ENCODE data around the gene TECPR2.
A peak's percentile ranks its signal among the peaks of the same experiment; 100 is the strongest.
"Not testable (repeated sequence)": the region's sequence is repeated elsewhere in the genome, so short reads cannot be mapped to it uniquely, and the experiment has no call there.

Gene TECPR2

DNA sequence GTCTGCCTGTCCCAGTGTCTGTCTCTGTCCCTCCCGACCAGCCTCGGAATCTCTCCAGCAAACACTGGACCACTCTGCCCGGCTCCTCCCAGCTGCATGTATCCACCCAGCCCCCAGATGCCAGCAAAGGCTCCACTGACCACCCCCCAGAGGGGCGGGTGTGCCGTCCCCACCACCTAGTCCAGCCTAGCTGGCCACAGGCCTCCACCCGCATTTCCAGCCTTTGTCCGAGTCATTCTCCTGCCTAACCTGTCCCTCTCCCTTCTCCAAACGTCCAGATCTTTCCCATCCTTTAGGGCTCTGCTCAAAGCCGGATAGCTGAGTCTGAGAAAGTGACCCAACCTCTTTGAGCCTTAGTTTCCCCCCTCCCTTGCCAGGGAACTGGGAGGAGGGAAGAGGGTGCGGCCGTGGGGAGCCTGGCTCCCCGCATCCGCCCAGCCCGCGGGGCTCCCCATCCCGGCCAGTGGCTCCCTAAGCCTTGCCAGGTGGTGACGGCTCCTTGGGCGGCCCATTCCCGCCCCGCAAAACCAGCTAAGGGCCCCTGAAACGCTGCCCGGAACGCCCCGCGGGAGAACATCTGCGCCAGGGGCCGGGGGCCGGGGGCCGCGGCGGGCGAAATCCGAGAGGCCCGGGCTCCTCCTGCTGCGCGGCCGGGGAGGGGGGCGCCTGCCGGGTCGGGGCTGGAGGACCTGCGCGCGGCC is 181.5 kb downstream of the TECPR2 start:
- peak; percentile 45 for DNase-seq (ENCODE audit: low read depth)
- no peak overlapping the region for H3K4me3 ChIP-seq (ENCODE audit: low read length)
- TF ChIP-seq, protein P1, sequence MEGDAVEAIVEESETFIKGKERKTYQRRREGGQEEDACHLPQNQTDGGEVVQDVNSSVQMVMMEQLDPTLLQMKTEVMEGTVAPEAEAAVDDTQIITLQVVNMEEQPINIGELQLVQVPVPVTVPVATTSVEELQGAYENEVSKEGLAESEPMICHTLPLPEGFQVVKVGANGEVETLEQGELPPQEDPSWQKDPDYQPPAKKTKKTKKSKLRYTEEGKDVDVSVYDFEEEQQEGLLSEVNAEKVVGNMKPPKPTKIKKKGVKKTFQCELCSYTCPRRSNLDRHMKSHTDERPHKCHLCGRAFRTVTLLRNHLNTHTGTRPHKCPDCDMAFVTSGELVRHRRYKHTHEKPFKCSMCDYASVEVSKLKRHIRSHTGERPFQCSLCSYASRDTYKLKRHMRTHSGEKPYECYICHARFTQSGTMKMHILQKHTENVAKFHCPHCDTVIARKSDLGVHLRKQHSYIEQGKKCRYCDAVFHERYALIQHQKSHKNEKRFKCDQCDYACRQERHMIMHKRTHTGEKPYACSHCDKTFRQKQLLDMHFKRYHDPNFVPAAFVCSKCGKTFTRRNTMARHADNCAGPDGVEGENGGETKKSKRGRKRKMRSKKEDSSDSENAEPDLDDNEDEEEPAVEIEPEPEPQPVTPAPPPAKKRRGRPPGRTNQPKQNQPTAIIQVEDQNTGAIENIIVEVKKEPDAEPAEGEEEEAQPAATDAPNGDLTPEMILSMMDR (IDR thresholded peaks at IDR 0.05; ENCODE audit: insufficient read depth, low read depth, low read length, missing control alignments), result no peak

GRCh38 chr14:102544747-102545460 is 182.2 kb downstream of the TECPR2 start:
- TF ChIP-seq, protein P1 (IDR thresholded peaks at IDR 0.05; ENCODE audit: insufficient read depth, low read depth, low read length, missing control alignments), result no peak

DNA sequence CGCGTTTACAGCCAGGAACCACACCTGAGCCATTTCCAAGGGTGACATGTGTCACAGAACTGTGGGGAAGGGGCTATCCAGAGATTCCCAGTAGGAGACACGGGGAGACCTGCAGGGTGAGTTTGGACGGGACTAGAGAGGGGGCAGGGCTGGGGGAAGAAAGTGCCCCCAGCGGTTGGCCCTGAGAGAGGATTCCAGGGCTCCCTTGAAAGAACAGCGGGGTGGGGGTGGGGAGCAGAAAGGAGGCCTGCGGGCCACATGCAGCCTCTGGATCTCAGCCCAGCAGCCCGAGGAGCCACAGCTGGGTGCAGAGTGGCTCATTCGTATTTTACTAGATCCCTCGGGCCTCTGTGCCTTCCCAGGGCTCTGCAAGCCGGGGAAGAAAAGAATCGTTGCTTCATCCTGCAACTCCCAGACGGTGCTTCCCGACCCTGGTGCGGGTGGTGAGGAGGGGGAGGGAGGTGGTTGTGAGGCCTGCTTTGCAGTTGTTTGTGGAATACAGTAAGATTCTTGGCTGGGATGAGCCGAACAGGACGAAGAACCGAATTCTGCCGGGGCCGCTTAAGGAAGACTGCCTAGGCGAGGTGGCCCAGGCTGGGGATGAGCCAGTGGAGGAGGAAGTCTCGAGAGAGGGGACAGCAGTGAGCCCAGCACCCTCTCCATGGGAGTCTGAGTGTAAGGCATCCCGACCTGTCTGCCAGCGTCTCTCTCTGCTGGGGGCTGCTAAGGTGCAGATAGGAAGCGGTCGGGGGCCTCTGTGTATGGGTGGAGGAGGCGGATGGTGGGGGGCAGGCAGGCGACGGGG is 182.9 kb downstream of the TECPR2 start:
- TF ChIP-seq, protein P1 (IDR thresholded peaks at IDR 0.05; ENCODE audit: insufficient read depth, low read depth, low read length, missing control alignments), result no peak
- DNase-seq (ENCODE audit: low read depth), result no peak
- H3K4me3 ChIP-seq (ENCODE audit: low read length), result no peak overlapping the region

More at GRCh38 chr14:102544747-102545460, 182.2 kb downstream of the TECPR2 start:
- no peak overlapping the region for H3K4me3 ChIP-seq (ENCODE audit: low read length)
- DNase-seq (ENCODE audit: low read depth), result no peak

GRCh38 chr14:102548616-102549240 is 186.0 kb downstream of the TECPR2 start:
- TF ChIP-seq, protein P1 (IDR thresholded peaks at IDR 0.05; ENCODE audit: insufficient read depth, low read depth, low read length, missing control alignments), result no peak
- DNase-seq (ENCODE audit: low read depth), result no peak
- no peak overlapping the region for H3K4me3 ChIP-seq (ENCODE audit: low read length)

- DNase-seq (ENCODE audit: low read depth); H3K4me3 ChIP-seq (ENCODE audit: low read length): not testable (repeated sequence)
These were observed 188.2 kb downstream of the TECPR2 start for GRCh38 chr14:102550927-102551401.
